Measurements from ENCODE around the gene ZNF865. TPM values are rescaled to one million over a fixed set of nuclear protein-coding genes. Genes with fewer than 3 reads are reported as not detected.
A peak's percentile ranks its signal among the peaks of the same experiment; 100 is the strongest.
"Not testable (repeated sequence)": the region's sequence is repeated elsewhere in the genome, so short reads cannot be mapped to it uniquely, and the experiment has no call there.

ZNF865 gene
- total and polyA plus RNA-seq, 7 donors = 11.1 to 40.4 (median 19.9) TPM

- no peaks in the 10 kb centered on the region for H3K9me3 ChIP-seq
- DNase-seq = no peak
- H3K4me3 ChIP-seq = no peak overlapping the region
- H3K27ac ChIP-seq = no peak overlapping the region
- no peaks in the 10 kb centered on the region for H3K36me3 ChIP-seq (ENCODE audit: insufficient read depth in 1 of 2, low read depth in 1 of 2)
- no peak for ATAC-seq
- intact Hi-C loops (cut with DNase I) = no loop called here
- TF ChIP-seq CTCF (IDR thresholded peaks at IDR 0.05) = no peak
- no peaks in the 10 kb centered on the region for H3K27me3 ChIP-seq (ENCODE audit: insufficient read depth in 3 of 3, low read length in 2 of 3)
- no peaks in the 10 kb centered on the region for H3K4me1 ChIP-seq
Observed at GRCh38 chr19:55567708-55568328, 37.6 kb upstream of the ZNF865 start.

DNA sequence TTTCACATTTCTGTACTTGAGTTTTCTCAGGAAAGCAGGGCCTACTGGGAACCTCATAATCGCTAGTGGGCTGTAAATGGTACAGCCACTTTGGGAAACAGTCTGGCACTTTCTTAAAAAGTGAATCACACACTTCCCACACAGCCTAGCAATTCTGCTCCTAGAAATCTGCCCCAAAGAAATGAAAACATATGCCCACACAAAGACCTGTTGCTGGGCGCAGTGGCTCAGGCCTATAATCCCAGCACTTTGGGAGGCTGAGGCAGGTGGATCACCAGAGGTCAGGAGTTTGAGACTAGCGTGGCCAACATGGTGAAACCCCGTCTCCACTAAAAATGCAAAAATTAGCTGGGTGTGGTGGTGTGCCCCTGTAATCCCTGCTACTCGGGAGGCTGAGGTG lies 36.0 kb upstream of the ZNF865 start:
- H3K9me3 ChIP-seq; H3K27me3 ChIP-seq (ENCODE audit: insufficient read depth in 3 of 3, low read length in 2 of 3); ATAC-seq; H3K4me3 ChIP-seq; H3K4me1 ChIP-seq; H3K27ac ChIP-seq; intact Hi-C loops (cut with DNase I); H3K36me3 ChIP-seq (ENCODE audit: insufficient read depth in 1 of 2, low read depth in 1 of 2): not testable (repeated sequence)
- DNase-seq = peak in 1 of 2 donors; percentile 19
- 90 to 95% (median 92%) methylated on average over 5 of the region's 5 CpGs for WGBS, 3 donors

- peak in 1 of 2 donors; percentile 8 for DNase-seq
- WGBS, 3 donors = 93 to 97% (median 94%) methylated on average over 6 of the region's 6 CpGs
- H3K27me3 ChIP-seq (ENCODE audit: insufficient read depth in 3 of 3, low read length in 2 of 3); H3K4me3 ChIP-seq; H3K27ac ChIP-seq; intact Hi-C loops (cut with DNase I); ATAC-seq; H3K4me1 ChIP-seq; H3K9me3 ChIP-seq: not testable (repeated sequence)
- peaks cover 5 to 26% of the 10 kb centered on the region in 2 donors for H3K36me3 ChIP-seq (ENCODE audit: insufficient read depth in 1 of 2, low read depth in 1 of 2)
Observed at GRCh38 chr19:55573929-55574328, 31.5 kb upstream of the ZNF865 start.

DNA sequence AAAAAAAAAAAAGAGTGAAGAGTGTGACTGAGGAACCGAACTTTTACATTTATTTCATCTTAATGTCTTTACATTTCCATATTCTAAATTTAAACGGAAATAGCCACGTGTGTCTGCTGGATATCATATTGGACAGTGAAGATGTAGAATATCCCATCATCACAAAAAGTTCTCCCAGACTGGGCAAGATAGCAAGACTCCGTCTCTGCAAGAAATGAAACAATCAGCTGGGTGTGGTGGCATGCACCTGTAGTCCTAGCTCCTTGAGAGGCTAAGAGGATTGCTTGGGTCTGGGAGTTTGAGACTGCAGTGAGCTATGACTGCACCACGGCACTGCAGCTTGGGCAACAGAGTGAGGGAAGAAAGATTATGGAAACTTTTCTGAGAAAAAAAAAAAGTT lies 28.7 kb upstream of the ZNF865 start:
- Histone ChIP-seq H3K4me3 (no peak overlapping the region), H3K4me1 (peaks cover 2% of the 10 kb centered on the region), H3K27ac (no peak overlapping the region), H3K36me3 (ENCODE audit: insufficient read depth in 1 of 2, low read depth in 1 of 2) (peaks cover 5 to 31% of the 10 kb centered on the region in 2 donors), H3K27me3 (ENCODE audit: insufficient read depth in 3 of 3, low read length in 2 of 3) (no peaks in the 10 kb centered on the region), H3K9me3 (no peaks in the 10 kb centered on the region)
- 86 to 94% (median 89%) methylated on average over 5 of the region's 5 CpGs for WGBS, 3 donors
- TF ChIP-seq CTCF (IDR thresholded peaks at IDR 0.05) = no peak
- intact Hi-C loops (cut with DNase I) = no loop called here
- ATAC-seq (no peak), DNase-seq (no peak)

DNA sequence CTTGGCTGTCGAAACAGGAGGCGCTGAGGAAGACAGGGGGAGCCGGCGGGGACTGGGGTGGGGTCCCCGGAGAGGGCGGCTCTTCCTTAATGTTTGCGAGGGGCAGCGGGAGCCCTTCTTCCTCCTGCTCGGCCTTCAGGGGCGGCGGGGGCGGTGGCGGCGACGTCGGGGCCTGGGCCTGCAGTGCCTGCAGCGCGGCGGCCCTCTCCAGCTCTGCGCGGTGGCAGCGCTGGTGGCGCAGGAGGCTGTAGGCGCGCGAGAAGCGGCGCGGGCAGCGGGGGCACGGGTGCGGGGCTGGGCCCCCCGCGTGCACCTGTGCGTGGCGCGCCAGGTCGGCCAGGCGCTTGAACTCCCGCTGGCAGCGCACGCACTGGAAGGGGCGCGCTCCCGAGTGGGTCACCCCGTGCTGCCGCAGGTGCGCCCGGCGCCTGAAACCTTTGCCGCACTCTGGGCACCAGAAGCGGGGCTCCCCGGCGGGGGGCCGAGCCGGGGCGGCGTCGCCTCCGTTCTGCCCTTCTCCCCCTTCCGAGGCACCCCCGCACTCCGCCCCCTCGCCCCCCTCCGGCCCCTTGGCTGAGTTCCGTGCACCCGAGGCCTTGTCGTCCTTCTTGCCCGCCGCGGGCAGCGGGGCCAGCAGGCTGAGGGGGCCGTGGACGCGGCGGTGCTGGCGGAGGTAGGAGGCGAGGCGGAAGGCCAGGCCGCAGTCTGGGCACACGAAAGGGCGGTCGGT lies 27.3 kb upstream of the ZNF865 start:
- no peak for DNase-seq
- TF ChIP-seq CTCF (IDR thresholded peaks at IDR 0.05) = no peak
- H3K27me3 ChIP-seq (ENCODE audit: insufficient read depth in 3 of 3, low read length in 2 of 3) = no peaks in the 10 kb centered on the region
- ATAC-seq = no peak
- peaks cover 2% of the 10 kb centered on the region for H3K4me1 ChIP-seq
- intact Hi-C loops (cut with DNase I) = no loop called here
- no peak overlapping the region for H3K4me3 ChIP-seq
- peaks cover 5 to 31% of the 10 kb centered on the region in 2 donors for H3K36me3 ChIP-seq (ENCODE audit: insufficient read depth in 1 of 2, low read depth in 1 of 2)
- whole genome bisulfite sequencing, 3 donors = 94 to 97% (median 96%) methylated on average over 59 to 83 of the region's 83 CpGs
- no peak overlapping the region for H3K27ac ChIP-seq
- H3K9me3 ChIP-seq = no peaks in the 10 kb centered on the region
